Activated CD4-positive, alpha-beta memory T cell treated with anti-CD3 and anti-CD28 coated beads for 36 hours (primary cell): ENCODE results near the gene RHBDF2. TPM values are rescaled to one million over a fixed set of nuclear protein-coding genes. Genes with fewer than 3 reads are reported as not detected.

Source experiments
- CTCF ChIA-PET: fragments of 350-600 bp; sonication (Branson Sonifier 250); formaldehyde crosslinking; loops from one replicate; lab custom pipeline; 2021; ENCODE audit warnings: antibody characterized with exemption, inconsistent platforms; lab: Charles Lee
- POLR2A ChIA-PET: fragments of 350-600 bp; sonication (Branson Sonifier 250); formaldehyde crosslinking; loops from one replicate; lab custom pipeline; 2021; ENCODE audit warnings: antibody characterized with exemption; lab: Charles Lee
- DNase-seq: peaks from one replicate; pipeline ENCODE4 v3.0.0-alpha.2; 2020
- H3K27ac Mint-ChIP-seq: one replicate; pipeline ENCODE4 v1.8.0; 2021; ENCODE audit warnings: mixed read lengths
- H3K27me3 Mint-ChIP-seq: one replicate; pipeline ENCODE4 v1.8.0; 2021; ENCODE audit warnings: mixed read lengths
- H3K36me3 Mint-ChIP-seq: one replicate; pipeline ENCODE4 v1.8.0; 2021; ENCODE audit warnings: mixed read lengths
- H3K4me1 Mint-ChIP-seq: one replicate; pipeline ENCODE4 v1.8.0; 2021; ENCODE audit warnings: low read depth, mixed read lengths
- H3K4me3 Mint-ChIP-seq: one replicate; pipeline ENCODE4 v1.8.0; 2021; ENCODE audit warnings: mild to moderate bottlenecking, mixed read lengths
- H3K9me3 Mint-ChIP-seq: one replicate; pipeline ENCODE4 v1.8.0; 2021; ENCODE audit warnings: mixed read lengths
- intact Hi-C: fragments of 100-400 bp; cut with micrococcal nuclease; formaldehyde crosslinking; loops from one replicate; pipeline ENCODE4 v1.15.1; 2023
- total RNA-seq, 2 experiments: library from RNA; stranded (reverse); gene quantifications; one replicate each; pipeline ENCODE4 v1.2.3, GENCODE V29; 2021

The RHBDF2 gene
- total RNA-seq, 2 experiments from 2014 or later, result 28.9 to 30.0 TPM

DNA sequence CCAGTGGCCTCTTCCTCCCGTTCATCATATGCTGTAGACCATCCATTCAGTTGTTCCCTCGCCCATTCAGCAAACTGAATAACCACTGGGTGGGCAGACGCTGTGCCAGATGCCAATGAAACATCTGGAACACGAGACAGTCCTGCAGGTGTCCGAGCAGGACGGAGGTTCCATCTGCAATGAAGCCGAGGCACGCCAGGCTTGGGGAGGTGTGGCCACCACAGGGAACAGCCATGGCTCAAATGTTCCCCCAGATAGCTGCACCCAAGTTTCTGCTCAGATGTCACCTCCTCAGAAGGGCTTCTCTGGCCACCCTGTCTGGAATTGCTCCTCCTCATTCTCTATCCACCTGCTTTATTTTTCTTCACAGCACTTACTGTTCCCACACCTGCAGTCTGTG is 78.8 kb downstream of the RHBDF2 start:
- H3K27ac Mint-ChIP-seq, result no peak overlapping the region
- no peaks in the 10 kb centered on the region for H3K36me3 Mint-ChIP-seq
- H3K4me3 Mint-ChIP-seq, result no peak overlapping the region
- peaks cover 13% of the 10 kb centered on the region for H3K4me1 Mint-ChIP-seq
- ChIA-PET CTCF (interaction anchor here (0.9 kb wide), 1 partner anchor 12 kb away, joined by 3 read pairs; no protein-coding TSS in a partner anchor), POLR2A (no interaction called here)
- H3K27me3 Mint-ChIP-seq, result no peaks in the 10 kb centered on the region
- no peaks in the 10 kb centered on the region for H3K9me3 Mint-ChIP-seq
- intact Hi-C loops, result no loop called here
- DNase-seq, result no peak

- Mint-ChIP-seq H3K9me3 (no peaks in the 10 kb centered on the region), H3K27me3 (no peaks in the 10 kb centered on the region), H3K4me3 (no peak overlapping the region), H3K36me3 (no peaks in the 10 kb centered on the region), H3K27ac (no peak overlapping the region), H3K4me1 (peaks cover 11% of the 10 kb centered on the region)
- ChIA-PET POLR2A (no interaction called here), CTCF (interaction anchor here (1.1 kb wide), 1 partner anchor 23 kb away, joined by 3 read pairs; no protein-coding TSS in a partner anchor)
- DNase-seq, result no peak
- intact Hi-C loops, result no loop called here
Observed at GRCh38 chr17:76421044-76421407, 80.2 kb downstream of the RHBDF2 start.

Other genes with a start within 250 kb of the RHBDF2 start
- gene UBALD2, start 236.1 kb downstream of the RHBDF2 start, total RNA-seq, result 100 to 1,000 TPM; 317 TPM
- 1 to 10 TPM; 1.0 to 1.1 TPM for gene QRICH2, start 193.1 kb downstream of the RHBDF2 start, total RNA-seq
- 10 to 100 TPM; 40.1 to 42.1 TPM for gene PRPSAP1, start 147.5 kb downstream of the RHBDF2 start, total RNA-seq
- gene SPHK1, start 116.8 kb downstream of the RHBDF2 start, total RNA-seq, result 10 to 100 TPM in 1 of 2 experiments, 1 to 10 TPM in 1; 9.9 to 11.4 TPM
- gene UBE2O, start 48.3 kb downstream of the RHBDF2 start, total RNA-seq, result 10 to 100 TPM; 24.5 to 25.2 TPM
- gene AANAT, start 33.8 kb downstream of the RHBDF2 start, total RNA-seq, result not detected
- not detected for gene CYGB, start 36.3 kb upstream of the RHBDF2 start, total RNA-seq
- gene PRCD, start 38.6 kb upstream of the RHBDF2 start, total RNA-seq, result not detected
- gene ST6GALNAC2, start 84.4 kb upstream of the RHBDF2 start, total RNA-seq, result under 1 TPM; 0.19 to 0.51 TPM
- gene ST6GALNAC1, start 142.3 kb upstream of the RHBDF2 start, total RNA-seq, result 1 to 10 TPM; 1.1 to 2.3 TPM
- gene MXRA7, start 209.5 kb upstream of the RHBDF2 start, total RNA-seq, result 1 to 10 TPM; 7.5 to 8.0 TPM
- 10 to 100 TPM; 53.4 to 56.6 TPM for gene JMJD6, start 225.2 kb upstream of the RHBDF2 start, total RNA-seq
- 10 to 100 TPM; 29.1 to 29.2 TPM for gene METTL23, start 225.4 kb upstream of the RHBDF2 start, total RNA-seq
- 100 to 1,000 TPM; 299 TPM for gene SRSF2, start 235.9 kb upstream of the RHBDF2 start, total RNA-seq
- gene MFSD11, start 236.7 kb upstream of the RHBDF2 start, total RNA-seq, result 10 to 100 TPM; 17.5 to 18.3 TPM